Mesendoderm (in vitro differentiated cells): ENCODE results near the gene PEPD.

Source experiments
- DNase-seq: peaks from one replicate; pipeline ENCODE4 v3.0.0; 2013
- H2AK5ac ChIP-seq: 2 replicates; pipeline ENCODE4 v1.6.1; 2013; ENCODE audit warnings: low read length, inconsistent platforms
- H2BK120ac ChIP-seq: 2 replicates; pipeline ENCODE4 v1.6.1; 2013; ENCODE audit warnings: low read depth, mild to moderate bottlenecking, low read length, moderate library complexity, mixed read lengths
- H2BK15ac ChIP-seq: replicated peaks from 2 replicates; pipeline ENCODE4 v1.6.1; 2013; ENCODE audit warnings: low read depth, mild to moderate bottlenecking, moderate library complexity
- H2BK5ac ChIP-seq: 2 replicates; pipeline ENCODE4 v1.6.1; 2013; ENCODE audit warnings: low read length, inconsistent platforms
- H3K18ac ChIP-seq: 2 replicates; pipeline ENCODE4 v1.6.1; 2013; ENCODE audit warnings: mild to moderate bottlenecking, low read length, mixed read lengths
- H3K23ac ChIP-seq: one replicate; pipeline ENCODE4 v1.6.1; 2013; ENCODE audit warnings: low read length
- H3K27ac ChIP-seq: 2 replicates; pipeline ENCODE4 v1.5.1; 2013; ENCODE audit warnings: low read depth, mild to moderate bottlenecking, inconsistent platforms, low read length, moderate library complexity
- H3K27me3 ChIP-seq: 2 replicates; pipeline ENCODE4 v1.6.1; 2013; ENCODE audit warnings: low read length, control low read depth, mild to moderate bottlenecking, inconsistent platforms; ENCODE audit not compliant: insufficient read depth, poor library complexity
- H3K36me3 ChIP-seq: 2 replicates; pipeline ENCODE4 v1.6.1; 2013; ENCODE audit warnings: low read length, inconsistent platforms; ENCODE audit not compliant: control insufficient read depth, insufficient read depth
- H3K4ac ChIP-seq: one replicate; pipeline ENCODE4 v1.6.1; 2013; ENCODE audit warnings: low read depth, mild to moderate bottlenecking, low read length, moderate library complexity
- H3K4me1 ChIP-seq: 2 replicates; pipeline ENCODE4 v1.6.1; 2013; ENCODE audit warnings: low read depth, low read length, inconsistent platforms; ENCODE audit not compliant: control insufficient read depth
- H3K4me2 ChIP-seq: 2 replicates; pipeline ENCODE4 v1.6.1; 2013; ENCODE audit warnings: low read length
- H3K4me3 ChIP-seq: 2 replicates; pipeline ENCODE4 v1.5.1; 2013; ENCODE audit warnings: mild to moderate bottlenecking, low read length
- H3K56ac ChIP-seq: one replicate; pipeline ENCODE4 v1.6.1; 2013; ENCODE audit warnings: low read length
- H3K79me1 ChIP-seq: 2 replicates; pipeline ENCODE4 v1.6.1; 2013; ENCODE audit warnings: low read length, inconsistent platforms
- H3K79me2 ChIP-seq: 2 replicates; pipeline ENCODE4 v1.6.1; 2013; ENCODE audit warnings: mild to moderate bottlenecking, low read length; ENCODE audit not compliant: control insufficient read depth, insufficient read depth
- H3K9ac ChIP-seq: 2 replicates; pipeline ENCODE4 v1.6.1; 2013; ENCODE audit warnings: low read length, inconsistent platforms
- H4K5ac ChIP-seq: one replicate; pipeline ENCODE4 v1.6.1; 2013; ENCODE audit warnings: low read length
- H4K8ac ChIP-seq: one replicate; pipeline ENCODE4 v1.6.1; 2013; ENCODE audit warnings: low read depth, mild to moderate bottlenecking, control low read depth, low read length, moderate library complexity
- WGBS: extraction: QIAGEN DNeasy Blood & Tissue Kit; methylation state at CpG from one replicate; pipeline ENCODE4 v1.1.7; 2013; ENCODE audit warnings: low lambda C conversion rate, missing lambda C conversion rate; ENCODE audit not compliant: insufficient coverage; ENCODE audit errors: extremely low coverage; 5-methylcytosine and 5-hydroxymethylcytosine counted together

The PEPD gene

GRCh38 chr19:33470040-33470330 is 51.6 kb downstream of the PEPD start:
- H3K36me3 ChIP-seq, result no peaks in the 10 kb centered on the region
- H3K18ac ChIP-seq, result no peak overlapping the region
- H3K79me2 ChIP-seq, result no peaks in the 10 kb centered on the region
- no peak overlapping the region for H2BK120ac ChIP-seq
- no peak overlapping the region for H3K4me3 ChIP-seq
- no CpG with 5 or more reads among the region's 7 CpGs for WGBS
- no peak overlapping the region for H3K4me2 ChIP-seq
- H4K8ac ChIP-seq, result no peak overlapping the region
- no peak overlapping the region for H3K56ac ChIP-seq
- no peak overlapping the region for H3K9ac ChIP-seq
- no peak for DNase-seq
- no peak overlapping the region for H2BK15ac ChIP-seq
- no peaks in the 10 kb centered on the region for H3K27me3 ChIP-seq
- no peak overlapping the region for H3K4ac ChIP-seq
- no peaks in the 10 kb centered on the region for H3K4me1 ChIP-seq
- no peak overlapping the region for H2BK5ac ChIP-seq
- no peaks in the 10 kb centered on the region for H3K79me1 ChIP-seq
- no peak overlapping the region for H4K5ac ChIP-seq
- no peak overlapping the region for H3K27ac ChIP-seq
- H3K23ac ChIP-seq, result no peak overlapping the region
- no peak overlapping the region for H2AK5ac ChIP-seq

DNA sequence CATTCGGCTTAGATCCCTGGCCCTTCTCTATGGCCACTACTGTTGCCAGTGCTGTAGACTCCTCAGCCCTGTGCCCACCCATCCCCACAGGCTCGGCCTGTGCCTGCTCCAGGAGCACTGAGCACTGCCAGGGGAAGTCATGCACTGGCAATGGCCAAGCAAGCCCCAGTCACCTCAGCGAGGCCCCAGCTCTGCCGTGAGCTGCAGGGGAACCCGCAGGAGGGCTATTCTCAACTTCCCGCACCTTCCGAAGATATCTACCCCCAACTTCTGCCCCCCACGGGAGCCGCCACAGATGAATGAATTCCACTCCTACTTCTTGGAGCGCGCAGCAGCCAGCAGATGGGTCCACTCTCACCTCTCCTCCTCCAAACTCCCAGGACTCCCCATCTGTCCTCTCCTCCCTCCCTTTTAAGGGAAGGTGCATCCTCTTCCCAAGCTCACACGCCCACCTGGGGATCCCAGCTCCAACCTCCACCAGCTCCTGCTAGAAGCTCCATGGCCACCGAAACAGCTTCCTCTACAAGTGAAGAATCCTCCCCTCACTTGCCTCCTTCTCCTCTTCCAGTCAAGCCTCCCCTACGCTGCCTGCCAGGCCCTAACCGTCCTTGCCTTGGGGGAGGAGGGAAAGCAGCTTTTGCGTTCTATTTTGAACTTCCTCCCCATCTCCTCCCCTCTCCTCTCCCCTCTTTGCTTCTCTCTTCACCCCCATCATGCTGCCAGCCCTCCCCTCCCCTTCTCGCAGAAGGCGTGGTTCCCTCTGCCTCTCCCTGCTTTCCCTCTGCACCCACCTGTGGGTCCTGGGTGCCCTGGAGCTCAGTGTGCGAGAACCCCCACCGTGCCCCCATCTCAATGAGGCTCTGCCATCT is 52.2 kb downstream of the PEPD start:
- Histone ChIP-seq H3K9ac (no peak overlapping the region), H3K18ac (no peak overlapping the region), H3K79me2 (no peaks in the 10 kb centered on the region), H3K36me3 (no peaks in the 10 kb centered on the region), H2BK15ac (no peak overlapping the region), H3K56ac (no peak overlapping the region), H4K8ac (no peak overlapping the region), H3K23ac (no peak overlapping the region), H3K4me1 (no peaks in the 10 kb centered on the region), H2BK5ac (no peak overlapping the region), H2AK5ac (no peak overlapping the region), H3K4ac (no peak overlapping the region), H4K5ac (no peak overlapping the region), H3K79me1 (no peaks in the 10 kb centered on the region), H2BK120ac (no peak overlapping the region), H3K27me3 (no peaks in the 10 kb centered on the region), H3K27ac (no peak overlapping the region), H3K4me3 (no peak overlapping the region), H3K4me2 (no peak overlapping the region)
- WGBS, result no CpG with 5 or more reads among the region's 20 CpGs
- DNase-seq, result no peak

- Histone ChIP-seq H3K4me2 (no peak overlapping the region), H4K5ac (no peak overlapping the region), H3K27ac (no peak overlapping the region), H3K9ac (no peak overlapping the region), H3K4ac (no peak overlapping the region), H3K18ac (no peak overlapping the region), H3K56ac (no peak overlapping the region), H3K79me1 (no peaks in the 10 kb centered on the region), H3K4me1 (no peaks in the 10 kb centered on the region), H2AK5ac (no peak overlapping the region), H3K27me3 (no peaks in the 10 kb centered on the region), H3K23ac (no peak overlapping the region), H2BK120ac (no peak overlapping the region), H3K79me2 (no peaks in the 10 kb centered on the region), H3K36me3 (no peaks in the 10 kb centered on the region), H2BK5ac (no peak overlapping the region), H3K4me3 (no peak overlapping the region), H2BK15ac (no peak overlapping the region), H4K8ac (no peak overlapping the region)
- WGBS, result no CpG with 5 or more reads among the region's 31 CpGs
- peak; percentile 59 for DNase-seq
Measured at GRCh38 chr19:33468361-33469170, 53.0 kb downstream of the PEPD start.

GRCh38 chr19:33467851-33468250 is 53.7 kb downstream of the PEPD start:
- no peak for DNase-seq
- no peak overlapping the region for H2BK15ac ChIP-seq
- WGBS, result no CpG with 5 or more reads among the region's 11 CpGs

GRCh38 chr19:33465834-33466233 is 55.8 kb downstream of the PEPD start:
- no peak for DNase-seq
- H3K56ac ChIP-seq, result no peak overlapping the region
- no peak overlapping the region for H3K4ac ChIP-seq
- no peak overlapping the region for H3K18ac ChIP-seq
- H3K27me3 ChIP-seq, result no peaks in the 10 kb centered on the region
- no peaks in the 10 kb centered on the region for H3K4me1 ChIP-seq
- H3K79me2 ChIP-seq, result no peaks in the 10 kb centered on the region
- H3K4me2 ChIP-seq, result no peak overlapping the region
- no peak overlapping the region for H2AK5ac ChIP-seq
- no peak overlapping the region for H3K4me3 ChIP-seq
- H2BK15ac ChIP-seq, result no peak overlapping the region
- no peak overlapping the region for H3K27ac ChIP-seq
- H3K79me1 ChIP-seq, result no peaks in the 10 kb centered on the region
- no peak overlapping the region for H4K5ac ChIP-seq
- H2BK120ac ChIP-seq, result no peak overlapping the region
- H3K9ac ChIP-seq, result no peak overlapping the region
- H3K36me3 ChIP-seq, result no peaks in the 10 kb centered on the region
- H2BK5ac ChIP-seq, result no peak overlapping the region
- H3K23ac ChIP-seq, result no peak overlapping the region
- no CpG with 5 or more reads among the region's 1 CpG for WGBS
- H4K8ac ChIP-seq, result no peak overlapping the region

More at GRCh38 chr19:33467851-33468250, 53.7 kb downstream of the PEPD start:
- Histone ChIP-seq H2AK5ac (no peak overlapping the region), H3K23ac (no peak overlapping the region), H3K36me3 (no peaks in the 10 kb centered on the region), H3K27me3 (no peaks in the 10 kb centered on the region), H4K8ac (no peak overlapping the region), H3K79me2 (no peaks in the 10 kb centered on the region), H3K4me1 (no peaks in the 10 kb centered on the region), H2BK120ac (no peak overlapping the region), H3K4me2 (no peak overlapping the region), H3K27ac (no peak overlapping the region), H3K4me3 (no peak overlapping the region), H2BK5ac (no peak overlapping the region), H3K9ac (no peak overlapping the region), H3K18ac (no peak overlapping the region), H3K56ac (no peak overlapping the region), H3K79me1 (no peaks in the 10 kb centered on the region), H3K4ac (no peak overlapping the region), H4K5ac (no peak overlapping the region)
